Gastrocnemius medialis (tissue), 4 donors: ENCODE data around the gene CTXN3. TPM values are rescaled to one million over a fixed set of nuclear protein-coding genes. Genes with fewer than 3 reads are reported as not detected.

Source experiments
- ATAC-seq, 2 donors: fragments of 150-250 bp; one replicate each; pipeline ENCODE4 v1.9.1; 2016
- DNase-seq, 2 donors: peaks; one replicate each; pipeline ENCODE4 v3.0.0-alpha.2; 2019
- H3K27ac ChIP-seq, 4 donors: fragments of 200-600 bp; sonication (generic); 1 replicate in 1 of 4; 2 replicates in 3 of 4; pipeline ENCODE4 v1.5.1; 2016 to 2018; ENCODE audit warnings: mild to moderate bottlenecking in 2 of 4, moderate library complexity in 1 of 4
- H3K27me3 ChIP-seq, 3 donors: fragments of 200-600 bp; sonication (generic) in 2 of 3; 1 replicate in 1 of 3; 2 replicates in 2 of 3; pipeline versions ENCODE4 v1.5.1 to v1.6.0; 2016 to 2019; ENCODE audit warnings: mild to moderate bottlenecking in 1 of 3, moderate library complexity in 1 of 3
- H3K36me3 ChIP-seq, 2 donors: fragments of 200-600 bp; sonication (generic) in 1 of 2; one replicate each; pipeline ENCODE4 v1.5.1; 2017 to 2018
- H3K4me1 ChIP-seq, 2 donors: fragments of 200-600 bp; sonication (generic) in 1 of 2; one replicate each; pipeline ENCODE4 v1.5.1; 2016 to 2017; ENCODE audit warnings: mild to moderate bottlenecking in 2 of 2
- H3K4me3 ChIP-seq, 4 donors: fragments of 200-600 bp; sonication (generic) in 3 of 4; 1 replicate in 1 of 4; 2 replicates in 3 of 4; pipeline ENCODE4 v1.5.1; 2016 to 2019; ENCODE audit warnings: mild to moderate bottlenecking in 2 of 4
- H3K9me3 ChIP-seq, 3 donors: fragments of 200-600 bp; sonication (generic) in 2 of 3; 1 replicate in 1 of 3; 2 replicates in 2 of 3; pipeline ENCODE4 v1.5.1; 2016 to 2019
- POLR2A ChIP-seq, 2 donors: fragments of 450-650 bp; IDR thresholded peaks; one replicate each; pipeline ENCODE4 v1.6.1; 2017; ENCODE audit warnings: antibody characterized with exemption in 2 of 2, mild to moderate bottlenecking in 2 of 2, moderate library complexity in 2 of 2
- in situ Hi-C, 4 donors: fragments of 200-750 bp; cut with MboI; loops; one replicate each; pipeline versions ENCODE4 v1.15.0 to v1.8.0; 2017; ENCODE audit warnings: low sequenced_read_pairs in 4 of 4
- intact Hi-C: fragments of 100-400 bp; cut with DNase I; formaldehyde crosslinking; loops from one replicate; pipeline ENCODE4 v1.15.1; 2023; ENCODE audit warnings: low total_unique reads
- total RNA-seq, 4 donors: library from RNA; depleted of rRNA; stranded (reverse); fragments of >200 nt; gene quantifications; one replicate each; pipeline versions ENCODE4 v1.1.0 to v1.2.3, GENCODE V29; 2016
- TF ChIP-seq, protein P1 (sequence below), 5 experiments: fragments of 450-650 bp in 3 of 5; fragments of 200-600 bp in 2 of 5; sonication (generic) in 2 of 5; IDR thresholded peaks in 4 of 5; conservative IDR thresholded peaks in 1 of 5; 1 replicate in 4 of 5; 2 replicates in 1 of 5; pipeline ENCODE4 v1.5.1; 2016 to 2019; ENCODE audit warnings: antibody characterized with exemption in 5 of 5, mild to moderate bottlenecking in 3 of 5, moderate library complexity in 3 of 5

CTXN3 gene
- total RNA-seq, 4 donors from 2014 or later, result 0.22 TPM; not detected in 3

GRCh38 chr5:127702926-127703561 is 54.2 kb downstream of the CTXN3 start, which contains the start of gene CCDC192:
Gene CCDC192, plus strand, starts transcription at chr5:127703391. Its CDS starts 55 bp downstream, at chr5:127703446.
- Histone ChIP-seq H3K27ac (peak within 1 kb of the TSS in 2 of 4 donors; percentile 12 to 61), H3K27me3 (no peaks in the 10 kb centered on the region), H3K9me3 (no peaks in the 10 kb centered on the region), H3K36me3 (no peaks in the 10 kb centered on the region), H3K4me1 (peaks cover 10 to 24% of the 10 kb centered on the region in 2 donors), H3K4me3 (no peak within 1 kb of the TSS)
- no peak for DNase-seq
- in situ Hi-C loops (no loop called here), intact Hi-C loops (no loop called here)
- TF ChIP-seq, protein P1, sequence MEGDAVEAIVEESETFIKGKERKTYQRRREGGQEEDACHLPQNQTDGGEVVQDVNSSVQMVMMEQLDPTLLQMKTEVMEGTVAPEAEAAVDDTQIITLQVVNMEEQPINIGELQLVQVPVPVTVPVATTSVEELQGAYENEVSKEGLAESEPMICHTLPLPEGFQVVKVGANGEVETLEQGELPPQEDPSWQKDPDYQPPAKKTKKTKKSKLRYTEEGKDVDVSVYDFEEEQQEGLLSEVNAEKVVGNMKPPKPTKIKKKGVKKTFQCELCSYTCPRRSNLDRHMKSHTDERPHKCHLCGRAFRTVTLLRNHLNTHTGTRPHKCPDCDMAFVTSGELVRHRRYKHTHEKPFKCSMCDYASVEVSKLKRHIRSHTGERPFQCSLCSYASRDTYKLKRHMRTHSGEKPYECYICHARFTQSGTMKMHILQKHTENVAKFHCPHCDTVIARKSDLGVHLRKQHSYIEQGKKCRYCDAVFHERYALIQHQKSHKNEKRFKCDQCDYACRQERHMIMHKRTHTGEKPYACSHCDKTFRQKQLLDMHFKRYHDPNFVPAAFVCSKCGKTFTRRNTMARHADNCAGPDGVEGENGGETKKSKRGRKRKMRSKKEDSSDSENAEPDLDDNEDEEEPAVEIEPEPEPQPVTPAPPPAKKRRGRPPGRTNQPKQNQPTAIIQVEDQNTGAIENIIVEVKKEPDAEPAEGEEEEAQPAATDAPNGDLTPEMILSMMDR (IDR thresholded peaks at IDR 0.05 in 4 of 5, conservative IDR thresholded peaks at IDR 0.05 in 1 of 5), result no peak
- TF ChIP-seq POLR2A (IDR thresholded peaks at IDR 0.05), result no peak
- ATAC-seq, result no peak

- no peak for DNase-seq
- H3K27ac ChIP-seq, result peak overlapping the region; percentile 43 to 65 (median 52)
- peak in 1 of 2 donors; percentile 45 for ATAC-seq
- no peaks in the 10 kb centered on the region for H3K36me3 ChIP-seq
- H3K9me3 ChIP-seq, result no peaks in the 10 kb centered on the region
- intact Hi-C loops (no loop called here), in situ Hi-C loops (no loop called here)
- H3K27me3 ChIP-seq, result no peaks in the 10 kb centered on the region
- H3K4me1 ChIP-seq, result peaks cover 10 to 21% of the 10 kb centered on the region in 2 donors
- H3K4me3 ChIP-seq, result no peak overlapping the region
- TF ChIP-seq, protein P1 (IDR thresholded peaks at IDR 0.05 in 4 of 5, conservative IDR thresholded peaks at IDR 0.05 in 1 of 5), result no peak
- no peak for TF ChIP-seq POLR2A (IDR thresholded peaks at IDR 0.05)
Observed at GRCh38 chr5:127705120-127705892, 56.4 kb downstream of the CTXN3 start.

GRCh38 chr5:127706691-127707090 is 57.8 kb downstream of the CTXN3 start:
- no peaks in the 10 kb centered on the region for H3K36me3 ChIP-seq
- TF ChIP-seq, protein P1 (IDR thresholded peaks at IDR 0.05 in 4 of 5, conservative IDR thresholded peaks at IDR 0.05 in 1 of 5), result no peak
- no peak for TF ChIP-seq POLR2A (IDR thresholded peaks at IDR 0.05)
- H3K9me3 ChIP-seq, result no peaks in the 10 kb centered on the region
- ATAC-seq, result no peak
- intact Hi-C loops (no loop called here), in situ Hi-C loops (no loop called here)
- peaks cover 10 to 21% of the 10 kb centered on the region in 2 donors for H3K4me1 ChIP-seq
- H3K27me3 ChIP-seq, result no peaks in the 10 kb centered on the region
- peak overlapping the region; percentile 43 to 65 (median 53) for H3K27ac ChIP-seq
- no peak overlapping the region for H3K4me3 ChIP-seq
- no peak for DNase-seq

GRCh38 chr5:127707209-127707608 is 58.3 kb downstream of the CTXN3 start:
- Histone ChIP-seq H3K4me1 (peaks cover 10 to 21% of the 10 kb centered on the region in 2 donors), H3K9me3 (no peaks in the 10 kb centered on the region), H3K27ac (peak overlapping the region; percentile 45 to 65 (median 55)), H3K27me3 (no peaks in the 10 kb centered on the region), H3K36me3 (no peaks in the 10 kb centered on the region), H3K4me3 (no peak overlapping the region)
- TF ChIP-seq POLR2A (IDR thresholded peaks at IDR 0.05), result no peak
- TF ChIP-seq, protein P1 (IDR thresholded peaks at IDR 0.05 in 4 of 5, conservative IDR thresholded peaks at IDR 0.05 in 1 of 5), result no peak
- no peak for DNase-seq
- peak in 1 of 2 donors; percentile 61 for ATAC-seq
- intact Hi-C loops, result no loop called here
- in situ Hi-C loops, result no loop called here

Other genes starting within 250 kb of the CTXN3 start
- 10 to 100 TPM in 2 of 4 donors, 1 to 10 TPM in 2; 9.7 to 17.8 (median 10.3) TPM for gene PRRC1, start 131.4 kb upstream of the CTXN3 start, total RNA-seq
- gene CCDC192, start 54.3 kb downstream of the CTXN3 start, total RNA-seq, result not detected